Peyer's patch (tissue), 4 donors: ENCODE measurements around the gene NATD1. TPM values are rescaled to one million over a fixed set of nuclear protein-coding genes. Genes with fewer than 3 reads are reported as not detected.
A peak's percentile ranks its signal among the peaks of the same experiment; 100 is the strongest.
"Not testable (repeated sequence)": the region's sequence is repeated elsewhere in the genome, so short reads cannot be mapped to it uniquely, and the experiment has no call there.

Experiments used
- DNase-seq, 3 donors: peaks; one replicate each; pipeline ENCODE4 v3.0.0-alpha.2; 2017 to 2019
- H3K27ac ChIP-seq, 4 donors: fragments of 200-600 bp; sonication (generic); one replicate each; pipeline ENCODE4 v1.5.1; 2016 to 2019
- H3K27me3 ChIP-seq, 2 donors: fragments of 200-600 bp; sonication (generic); one replicate each; pipeline ENCODE4 v1.5.1; 2019
- H3K36me3 ChIP-seq, 3 donors: fragments of 200-600 bp; sonication (generic); one replicate each; pipeline ENCODE4 v1.5.1; 2016 to 2019
- H3K4me1 ChIP-seq, 4 donors: fragments of 200-600 bp; sonication (generic); one replicate each; pipeline ENCODE4 v1.5.1; 2016 to 2019
- H3K4me3 ChIP-seq, 4 donors: fragments of 200-600 bp; sonication (generic); 1 replicate in 3 of 4; 2 replicates in 1 of 4; pipeline ENCODE4 v1.5.1; 2016 to 2019; ENCODE audit warnings: mild to moderate bottlenecking in 1 of 4
- H3K9me3 ChIP-seq, 4 donors: fragments of 200-600 bp; sonication (generic); one replicate each; pipeline ENCODE4 v1.5.1; 2016 to 2019; ENCODE audit warnings: mild to moderate bottlenecking in 1 of 4
- POLR2A ChIP-seq, 2 donors: fragments of 450-650 bp; IDR thresholded peaks; one replicate each; pipeline ENCODE4 v1.5.1; 2017; ENCODE audit warnings: antibody characterized with exemption in 2 of 2, mild to moderate bottlenecking in 2 of 2, moderate library complexity in 2 of 2
- total RNA-seq, 4 donors: library from RNA; depleted of rRNA; stranded (reverse); fragments of >200 nt; gene quantifications; one replicate each; pipeline ENCODE4 v1.1.0, GENCODE V29; 2016
- TF ChIP-seq, protein P1 (sequence below), 6 experiments: fragments of 450-650 bp in 4 of 6; fragments of 200-600 bp in 2 of 6; sonication (generic) in 1 of 6; IDR thresholded peaks; one replicate each; pipeline ENCODE4 v1.5.1; 2017 to 2019; ENCODE audit warnings: antibody characterized with exemption in 6 of 6, mild to moderate bottlenecking in 3 of 6, moderate library complexity in 1 of 6

Gene NATD1
- total RNA-seq, 4 donors from 2014 or later, result 5.0 to 11.4 (median 10.1) TPM

DNA sequence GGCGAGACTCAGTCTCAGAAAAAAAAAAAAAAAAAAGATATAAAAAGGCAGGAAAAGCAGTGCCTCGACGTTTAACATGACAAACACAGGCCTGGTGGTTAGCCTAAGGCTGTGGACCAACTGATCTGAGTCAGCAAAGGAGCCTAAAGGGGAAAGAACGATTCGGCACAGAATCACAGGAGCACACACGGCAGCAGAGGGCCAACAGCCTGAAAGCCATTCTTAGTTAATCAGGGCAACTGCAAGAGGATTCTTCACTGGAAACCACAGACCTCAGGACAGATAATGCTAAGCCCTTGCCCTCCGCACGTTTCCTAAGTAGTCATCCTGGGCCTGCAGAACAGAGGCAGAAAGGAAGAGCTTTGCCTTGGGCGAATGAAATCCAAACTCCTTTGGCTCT, 53.9 kb downstream of the NATD1 start:
- H3K4me3 ChIP-seq, result no peak overlapping the region
- H3K4me1 ChIP-seq, result peaks cover 0 to 8% (median 0%) of the 10 kb centered on the region in 4 donors
- no peaks in the 10 kb centered on the region for H3K27me3 ChIP-seq
- no peaks in the 10 kb centered on the region for H3K9me3 ChIP-seq
- H3K27ac ChIP-seq, result no peak overlapping the region
- TF ChIP-seq, protein P1, sequence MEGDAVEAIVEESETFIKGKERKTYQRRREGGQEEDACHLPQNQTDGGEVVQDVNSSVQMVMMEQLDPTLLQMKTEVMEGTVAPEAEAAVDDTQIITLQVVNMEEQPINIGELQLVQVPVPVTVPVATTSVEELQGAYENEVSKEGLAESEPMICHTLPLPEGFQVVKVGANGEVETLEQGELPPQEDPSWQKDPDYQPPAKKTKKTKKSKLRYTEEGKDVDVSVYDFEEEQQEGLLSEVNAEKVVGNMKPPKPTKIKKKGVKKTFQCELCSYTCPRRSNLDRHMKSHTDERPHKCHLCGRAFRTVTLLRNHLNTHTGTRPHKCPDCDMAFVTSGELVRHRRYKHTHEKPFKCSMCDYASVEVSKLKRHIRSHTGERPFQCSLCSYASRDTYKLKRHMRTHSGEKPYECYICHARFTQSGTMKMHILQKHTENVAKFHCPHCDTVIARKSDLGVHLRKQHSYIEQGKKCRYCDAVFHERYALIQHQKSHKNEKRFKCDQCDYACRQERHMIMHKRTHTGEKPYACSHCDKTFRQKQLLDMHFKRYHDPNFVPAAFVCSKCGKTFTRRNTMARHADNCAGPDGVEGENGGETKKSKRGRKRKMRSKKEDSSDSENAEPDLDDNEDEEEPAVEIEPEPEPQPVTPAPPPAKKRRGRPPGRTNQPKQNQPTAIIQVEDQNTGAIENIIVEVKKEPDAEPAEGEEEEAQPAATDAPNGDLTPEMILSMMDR (IDR thresholded peaks at IDR 0.05), result no peak
- no peak for TF ChIP-seq POLR2A (IDR thresholded peaks at IDR 0.05)
- peaks cover 0 to 33% (median 0%) of the 10 kb centered on the region in 3 donors for H3K36me3 ChIP-seq
- no peak for DNase-seq

DNA sequence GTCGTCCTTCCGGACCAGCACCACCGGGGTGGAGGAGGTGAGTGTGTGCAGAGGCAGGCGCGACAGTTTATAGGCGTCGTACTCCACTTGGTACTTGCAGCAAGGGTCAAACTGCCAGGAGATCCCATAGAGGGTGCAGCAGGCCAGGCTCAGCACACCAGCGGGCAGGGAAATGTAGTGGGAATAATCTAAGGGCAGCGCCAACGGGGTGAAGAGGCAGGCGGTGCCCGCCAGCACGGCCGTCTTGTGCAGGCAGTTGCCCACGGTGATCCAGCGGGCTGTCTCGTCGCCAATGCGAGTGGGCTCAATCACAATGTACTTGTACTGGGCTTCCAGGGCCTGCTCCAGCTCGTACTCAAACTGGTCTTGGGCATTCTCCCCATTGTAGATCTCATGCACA, 54.8 kb downstream of the NATD1 start:
- peaks cover 0 to 33% (median 0%) of the 10 kb centered on the region in 3 donors for H3K36me3 ChIP-seq
- peaks cover 0 to 8% (median 0%) of the 10 kb centered on the region in 4 donors for H3K4me1 ChIP-seq
- no peak for DNase-seq
- TF ChIP-seq, protein P1 (IDR thresholded peaks at IDR 0.05), result no peak
- TF ChIP-seq POLR2A (IDR thresholded peaks at IDR 0.05), result no peak
- H3K27me3 ChIP-seq, result no peaks in the 10 kb centered on the region
- H3K4me3 ChIP-seq, result no peak overlapping the region
- no peak overlapping the region for H3K27ac ChIP-seq
- no peaks in the 10 kb centered on the region for H3K9me3 ChIP-seq

DNA sequence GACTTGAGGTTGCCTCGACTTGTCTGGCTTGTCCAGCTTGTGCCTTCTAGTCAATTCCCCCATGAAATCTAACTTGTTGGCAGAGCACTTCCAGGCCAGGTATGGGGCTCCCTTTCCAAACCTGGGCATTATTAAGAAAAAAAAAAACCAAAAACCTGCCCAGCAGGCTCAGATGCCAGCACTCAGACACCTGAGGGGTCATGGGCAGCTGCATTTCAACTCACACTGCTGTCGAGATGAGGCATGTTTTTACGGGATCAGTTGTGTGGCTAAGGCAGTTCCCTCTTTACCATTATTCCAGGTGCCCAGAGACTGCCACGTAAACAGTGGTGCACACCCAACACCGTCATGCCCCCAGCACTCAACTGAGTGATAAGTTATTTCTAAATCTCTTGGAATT, 57.1 kb downstream of the NATD1 start:
- H3K4me1 ChIP-seq, result peaks cover 0 to 8% (median 0%) of the 10 kb centered on the region in 4 donors

DNA sequence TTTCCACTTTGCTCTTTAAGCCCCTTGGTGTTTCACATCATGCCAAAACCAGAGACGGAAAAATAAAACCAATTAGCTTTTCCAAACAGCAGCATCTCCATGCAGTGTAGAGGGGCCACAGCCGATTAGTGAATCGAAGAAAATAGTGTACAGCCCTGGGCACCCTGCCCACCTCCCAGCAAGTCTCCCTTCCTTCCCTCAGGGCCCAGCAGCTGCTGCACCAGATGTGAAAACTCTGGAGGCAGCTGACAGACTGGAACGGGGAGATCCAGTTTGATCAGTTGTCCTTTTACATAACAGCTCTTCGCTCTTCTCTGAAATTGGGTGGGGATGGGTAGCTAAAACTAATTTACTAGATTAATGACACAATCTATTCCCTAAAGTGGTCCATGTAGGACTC, 58.5 kb downstream of the NATD1 start:
- Histone ChIP-seq H3K9me3 (no peaks in the 10 kb centered on the region), H3K4me1 (peaks cover 0 to under 1% (median 0%) of the 10 kb centered on the region in 4 donors), H3K36me3 (peaks cover 0 to 22% (median 0%) of the 10 kb centered on the region in 3 donors), H3K4me3 (no peak overlapping the region), H3K27me3 (no peaks in the 10 kb centered on the region), H3K27ac (peak overlapping the region in 2 of 4 donors; percentile 28 to 42)
- TF ChIP-seq, protein P1 (IDR thresholded peaks at IDR 0.05), result no peak
- TF ChIP-seq POLR2A (IDR thresholded peaks at IDR 0.05), result no peak
- peak in 1 of 3 donors; percentile 20 for DNase-seq

More for the DNA sequence above, 57.1 kb downstream of the NATD1 start:
- H3K4me3 ChIP-seq, result no peak overlapping the region
- no peaks in the 10 kb centered on the region for H3K27me3 ChIP-seq
- H3K27ac ChIP-seq, result no peak overlapping the region
- H3K9me3 ChIP-seq, result no peaks in the 10 kb centered on the region
- DNase-seq, result no peak
- peaks cover 0 to 21% (median 0%) of the 10 kb centered on the region in 3 donors for H3K36me3 ChIP-seq
- no peak for TF ChIP-seq POLR2A (IDR thresholded peaks at IDR 0.05)
- TF ChIP-seq, protein P1 (IDR thresholded peaks at IDR 0.05), result no peak

DNA sequence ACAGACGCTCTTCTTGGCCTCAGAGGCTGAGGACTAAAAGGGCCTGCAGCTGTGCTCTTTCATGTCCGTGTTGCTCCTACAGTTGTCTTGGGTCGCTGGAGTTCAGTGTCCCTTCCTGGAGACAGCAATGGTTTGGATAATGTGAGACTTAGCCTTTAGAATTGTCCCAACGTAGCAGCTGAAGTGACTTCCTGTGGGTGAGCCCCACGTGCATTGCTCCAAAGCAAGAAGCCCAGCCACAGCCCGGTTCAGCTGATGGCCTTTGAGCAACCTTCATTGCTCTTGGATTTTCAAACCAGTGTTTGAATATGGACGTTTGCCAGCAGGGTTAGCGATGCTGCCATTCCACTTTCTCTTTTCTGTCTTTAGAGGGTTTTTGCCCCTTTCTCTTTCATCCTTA, 59.0 kb downstream of the NATD1 start:
- Histone ChIP-seq H3K4me3 (no peak overlapping the region), H3K9me3 (no peaks in the 10 kb centered on the region), H3K27ac (peak overlapping the region in 2 of 4 donors; percentile 28 to 42), H3K4me1 (no peaks in the 10 kb centered on the region), H3K36me3 (peaks cover 0 to 27% (median 0%) of the 10 kb centered on the region in 3 donors), H3K27me3 (no peaks in the 10 kb centered on the region)
- DNase-seq, result no peak
- no peak for TF ChIP-seq POLR2A (IDR thresholded peaks at IDR 0.05)
- TF ChIP-seq, protein P1 (IDR thresholded peaks at IDR 0.05), result no peak

DNA sequence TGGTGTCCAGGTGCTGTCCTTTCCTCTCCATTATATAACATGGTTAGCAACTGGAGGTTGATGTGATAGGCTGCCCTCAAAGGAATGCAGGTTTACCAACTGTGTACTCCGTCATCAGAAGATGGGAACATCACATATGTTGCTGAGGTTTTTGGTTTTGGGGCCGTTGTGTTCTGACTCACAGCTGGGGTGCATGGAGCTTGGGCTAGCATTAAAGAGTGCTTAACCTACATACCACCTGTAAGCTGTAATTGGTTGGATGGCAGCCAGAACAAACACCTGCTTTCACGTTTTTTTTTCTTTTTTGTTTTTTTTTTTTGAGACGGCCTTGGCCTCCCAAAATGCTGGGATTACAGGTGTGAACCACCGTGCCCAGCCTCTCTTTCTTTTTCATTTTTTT, 60.2 kb downstream of the NATD1 start:
- TF ChIP-seq POLR2A (IDR thresholded peaks at IDR 0.05), result no peak
- TF ChIP-seq, protein P1 (IDR thresholded peaks at IDR 0.05), result no peak
- peaks cover 0 to 32% (median 0%) of the 10 kb centered on the region in 3 donors for H3K36me3 ChIP-seq
- no peaks in the 10 kb centered on the region for H3K4me1 ChIP-seq

DNA sequence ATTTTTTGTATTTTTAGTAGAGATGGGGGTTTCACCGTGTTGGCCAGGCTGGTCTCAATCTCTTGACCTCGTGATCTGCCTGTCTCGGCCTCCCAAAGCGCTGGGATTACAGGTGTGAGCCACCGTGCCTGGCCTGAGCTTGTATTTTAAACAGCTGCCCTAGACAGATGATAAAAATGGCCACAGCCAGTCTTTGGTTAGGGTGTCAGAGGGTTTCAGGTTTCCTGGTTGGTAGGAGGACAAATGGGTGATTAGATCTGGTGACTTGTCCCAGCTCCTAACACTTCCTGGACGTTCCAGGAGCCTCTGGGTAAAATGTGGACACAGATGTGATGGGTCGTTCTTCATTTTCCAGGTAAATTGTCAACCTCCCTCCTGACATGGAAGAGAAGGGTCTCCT, 60.8 kb downstream of the NATD1 start:
- H3K4me3 ChIP-seq, H3K9me3 ChIP-seq, H3K4me1 ChIP-seq, DNase-seq, H3K27ac ChIP-seq, H3K27me3 ChIP-seq: not testable (repeated sequence)
- H3K36me3 ChIP-seq, result peaks cover 0 to 26% (median 0%) of the 10 kb centered on the region in 3 donors

More for the DNA sequence above, 60.2 kb downstream of the NATD1 start:
- H3K27me3 ChIP-seq, result no peaks in the 10 kb centered on the region
- no peak overlapping the region for H3K4me3 ChIP-seq
- no peak for DNase-seq
- H3K9me3 ChIP-seq, result no peaks in the 10 kb centered on the region
- H3K27ac ChIP-seq, result no peak overlapping the region
